ENCODE results near the gene RAD51D. TPM values are rescaled to one million over a fixed set of nuclear protein-coding genes. Genes with fewer than 3 reads are reported as not detected.

RAD51D gene
- total and polyA plus RNA-seq, 10 of the 15 experiments (the other 5 are each of a cell fraction or from before 2014, with no cell fraction given): 2.6 to 29.3 (median 13.5) TPM

DNA sequence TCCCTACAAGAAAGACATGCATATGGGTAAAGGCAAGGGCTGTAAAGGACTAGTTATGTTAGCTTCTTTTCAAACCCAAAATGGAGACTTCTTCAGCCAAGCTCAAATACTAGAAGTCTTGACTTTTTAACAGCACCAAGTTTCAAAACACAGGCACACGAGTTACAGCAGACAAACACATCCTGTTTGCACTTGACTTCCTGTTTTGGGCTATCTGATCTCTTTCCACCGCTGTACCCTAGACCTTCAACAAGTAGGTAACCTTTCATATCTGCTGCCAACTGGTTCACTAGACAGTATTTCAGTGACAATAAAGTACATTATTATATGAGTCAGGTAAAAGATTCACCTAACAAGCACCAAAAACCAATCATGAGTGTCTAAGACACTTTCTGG is 68.5 kb downstream of the RAD51D start (continued):
- TF ChIP-seq RUNX3 (IDR thresholded peaks at IDR 0.05; ENCODE audit: low read length) (peak; percentile 25; the same call in 1 of the 2 replicates), YY1 (IDR thresholded peaks at IDR 0.05; ENCODE audit: low read depth, low read length) (peak; percentile 42; the same call in 1 of the 2 replicates), NFXL1 (IDR thresholded peaks at IDR 0.05; ENCODE audit: borderline replicate concordance) (no peak), SMAD1 (IDR thresholded peaks at IDR 0.05; ENCODE audit: low read depth, partially characterized antibody) (peak; percentile 11), BHLHE40 (IDR thresholded peaks at IDR 0.05; ENCODE audit: borderline replicate concordance in 1 of 2, low read depth in 2 of 2, low read length in 1 of 2) (peak; percentile 63 to 78), ETV6 (conservative IDR thresholded peaks at IDR 0.05 in 1 of 2, IDR thresholded peaks at IDR 0.05 in 1 of 2; ENCODE audit: borderline replicate concordance in 1 of 2, low read depth in 1 of 2) (no peak), POLR2AphosphoS5 (IDR thresholded peaks at IDR 0.05; ENCODE audit: low read length) (peak; percentile 20; the same call in 1 of the 2 replicates), REST (IDR thresholded peaks at IDR 0.05; ENCODE audit: low read depth, low read length) (no peak), EP300 (IDR thresholded peaks at IDR 0.05; ENCODE audit: borderline replicate concordance in 1 of 2, control insufficient read depth in 1 of 2, low read depth in 2 of 2, low read length in 2 of 2) (peak in 1 of 2 experiments; percentile 23; a peak in 1 of 4 replicates), MAX (IDR thresholded peaks at IDR 0.05; ENCODE audit: low read depth, low read length) (peak; percentile 67), JUNB (IDR thresholded peaks at IDR 0.05) (peak; percentile 3; the same call in 1 of the 2 replicates), SPI1 (IDR thresholded peaks at IDR 0.05; ENCODE audit: borderline replicate concordance, insufficient read depth, low read depth, low read length) (peak; percentile 90), KAT2A (conservative IDR thresholded peaks at IDR 0.05; ENCODE audit: control insufficient read depth, low read depth, low read length) (no peak), FOXM1 (IDR thresholded peaks at IDR 0.05; ENCODE audit: low read depth, low read length) (no peak), CBX5 (IDR thresholded peaks at IDR 0.05; ENCODE audit: low read depth) (no peak)
- TF ChIP-seq, protein P1, sequence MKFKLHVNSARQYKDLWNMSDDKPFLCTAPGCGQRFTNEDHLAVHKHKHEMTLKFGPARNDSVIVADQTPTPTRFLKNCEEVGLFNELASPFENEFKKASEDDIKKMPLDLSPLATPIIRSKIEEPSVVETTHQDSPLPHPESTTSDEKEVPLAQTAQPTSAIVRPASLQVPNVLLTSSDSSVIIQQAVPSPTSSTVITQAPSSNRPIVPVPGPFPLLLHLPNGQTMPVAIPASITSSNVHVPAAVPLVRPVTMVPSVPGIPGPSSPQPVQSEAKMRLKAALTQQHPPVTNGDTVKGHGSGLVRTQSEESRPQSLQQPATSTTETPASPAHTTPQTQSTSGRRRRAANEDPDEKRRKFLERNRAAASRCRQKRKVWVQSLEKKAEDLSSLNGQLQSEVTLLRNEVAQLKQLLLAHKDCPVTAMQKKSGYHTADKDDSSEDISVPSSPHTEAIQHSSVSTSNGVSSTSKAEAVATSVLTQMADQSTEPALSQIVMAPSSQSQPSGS (IDR thresholded peaks at IDR 0.05; ENCODE audit: low read length): 0 out of 2 replicates have a peak, but pooled peaks have one; percentile 23
- TF ChIP-seq, protein P2, sequence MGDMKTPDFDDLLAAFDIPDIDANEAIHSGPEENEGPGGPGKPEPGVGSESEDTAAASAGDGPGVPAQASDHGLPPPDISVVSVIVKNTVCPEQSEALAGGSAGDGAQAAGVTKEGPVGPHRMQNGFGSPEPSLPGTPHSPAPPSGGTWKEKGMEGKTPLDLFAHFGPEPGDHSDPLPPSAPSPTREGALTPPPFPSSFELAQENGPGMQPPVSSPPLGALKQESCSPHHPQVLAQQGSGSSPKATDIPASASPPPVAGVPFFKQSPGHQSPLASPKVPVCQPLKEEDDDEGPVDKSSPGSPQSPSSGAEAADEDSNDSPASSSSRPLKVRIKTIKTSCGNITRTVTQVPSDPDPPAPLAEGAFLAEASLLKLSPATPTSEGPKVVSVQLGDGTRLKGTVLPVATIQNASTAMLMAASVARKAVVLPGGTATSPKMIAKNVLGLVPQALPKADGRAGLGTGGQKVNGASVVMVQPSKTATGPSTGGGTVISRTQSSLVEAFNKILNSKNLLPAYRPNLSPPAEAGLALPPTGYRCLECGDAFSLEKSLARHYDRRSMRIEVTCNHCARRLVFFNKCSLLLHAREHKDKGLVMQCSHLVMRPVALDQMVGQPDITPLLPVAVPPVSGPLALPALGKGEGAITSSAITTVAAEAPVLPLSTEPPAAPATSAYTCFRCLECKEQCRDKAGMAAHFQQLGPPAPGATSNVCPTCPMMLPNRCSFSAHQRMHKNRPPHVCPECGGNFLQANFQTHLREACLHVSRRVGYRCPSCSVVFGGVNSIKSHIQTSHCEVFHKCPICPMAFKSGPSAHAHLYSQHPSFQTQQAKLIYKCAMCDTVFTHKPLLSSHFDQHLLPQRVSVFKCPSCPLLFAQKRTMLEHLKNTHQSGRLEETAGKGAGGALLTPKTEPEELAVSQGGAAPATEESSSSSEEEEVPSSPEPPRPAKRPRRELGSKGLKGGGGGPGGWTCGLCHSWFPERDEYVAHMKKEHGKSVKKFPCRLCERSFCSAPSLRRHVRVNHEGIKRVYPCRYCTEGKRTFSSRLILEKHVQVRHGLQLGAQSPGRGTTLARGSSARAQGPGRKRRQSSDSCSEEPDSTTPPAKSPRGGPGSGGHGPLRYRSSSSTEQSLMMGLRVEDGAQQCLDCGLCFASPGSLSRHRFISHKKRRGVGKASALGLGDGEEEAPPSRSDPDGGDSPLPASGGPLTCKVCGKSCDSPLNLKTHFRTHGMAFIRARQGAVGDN (IDR thresholded peaks at IDR 0.05): peak; percentile 97
